CD4-positive, alpha-beta T cell treated with Interleukin-2 at 100 ng/mL for 4 hours (primary cell): Measurements from ENCODE around the gene TAF3.

ENCODE experiments used
- DNase-seq: peaks from one replicate; pipeline ENCODE4 v3.0.0-alpha.2; 2020; ENCODE audit warnings: low spot score

The TAF3 gene

DNA sequence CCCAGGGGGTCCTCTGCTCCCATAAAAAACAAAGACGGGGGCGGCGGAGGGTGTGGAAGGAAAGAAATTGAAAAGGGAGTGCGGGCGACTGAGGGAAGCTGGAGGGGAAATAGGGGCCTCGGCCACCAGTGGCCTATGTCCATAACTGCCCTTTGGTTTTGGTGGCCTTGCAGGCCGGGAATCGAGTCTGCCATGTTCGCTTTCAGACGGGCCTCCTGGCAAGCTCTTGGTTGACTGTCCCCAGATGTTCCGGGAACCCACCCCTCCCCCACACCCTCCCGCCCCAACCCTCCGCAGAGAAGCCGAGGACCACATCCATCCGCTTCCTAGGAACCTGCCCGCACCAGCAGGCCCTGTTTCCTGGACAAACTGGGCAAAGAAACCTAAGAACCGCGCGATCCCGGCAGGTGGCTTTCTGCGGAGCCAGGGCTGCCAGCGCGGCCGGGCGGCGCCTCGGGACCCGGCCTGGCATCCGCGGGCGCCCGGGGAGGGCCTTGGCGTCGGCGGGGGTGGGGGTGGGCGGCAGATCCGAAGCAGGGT lies 216.2 kb downstream of the TAF3 start:
- no peak for DNase-seq

DNA sequence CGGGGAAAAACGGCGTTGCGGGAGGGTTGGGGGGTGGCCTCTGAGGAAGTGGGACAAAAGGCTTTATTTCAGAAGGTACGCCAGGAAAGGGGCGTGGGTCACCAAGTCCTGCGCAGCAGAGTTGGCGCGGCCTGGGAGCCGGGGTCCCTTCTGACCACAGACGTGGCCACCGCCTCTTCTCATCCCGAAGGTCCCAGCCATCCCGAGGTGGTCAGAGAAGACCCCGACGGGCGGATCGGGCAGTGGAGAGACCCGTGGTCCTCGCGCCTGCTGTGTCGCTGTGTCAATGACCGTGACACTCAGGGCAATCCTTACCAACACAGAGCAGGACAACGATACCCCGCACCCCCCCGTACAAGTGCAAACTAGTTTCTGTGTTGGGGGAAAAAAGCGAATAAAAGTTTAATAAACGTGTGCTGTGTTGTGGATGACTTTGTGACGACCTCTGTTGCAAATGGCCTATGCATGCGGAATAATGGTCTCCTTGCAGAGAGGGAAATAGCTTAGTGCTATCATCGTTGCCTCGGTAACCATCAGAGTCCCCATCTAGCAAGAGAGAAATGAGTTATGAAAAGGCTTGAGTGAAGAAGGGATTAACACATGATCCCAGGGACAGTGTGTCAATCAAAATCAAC lies 216.8 kb downstream of the TAF3 start:
- DNase-seq = no peak

DNA sequence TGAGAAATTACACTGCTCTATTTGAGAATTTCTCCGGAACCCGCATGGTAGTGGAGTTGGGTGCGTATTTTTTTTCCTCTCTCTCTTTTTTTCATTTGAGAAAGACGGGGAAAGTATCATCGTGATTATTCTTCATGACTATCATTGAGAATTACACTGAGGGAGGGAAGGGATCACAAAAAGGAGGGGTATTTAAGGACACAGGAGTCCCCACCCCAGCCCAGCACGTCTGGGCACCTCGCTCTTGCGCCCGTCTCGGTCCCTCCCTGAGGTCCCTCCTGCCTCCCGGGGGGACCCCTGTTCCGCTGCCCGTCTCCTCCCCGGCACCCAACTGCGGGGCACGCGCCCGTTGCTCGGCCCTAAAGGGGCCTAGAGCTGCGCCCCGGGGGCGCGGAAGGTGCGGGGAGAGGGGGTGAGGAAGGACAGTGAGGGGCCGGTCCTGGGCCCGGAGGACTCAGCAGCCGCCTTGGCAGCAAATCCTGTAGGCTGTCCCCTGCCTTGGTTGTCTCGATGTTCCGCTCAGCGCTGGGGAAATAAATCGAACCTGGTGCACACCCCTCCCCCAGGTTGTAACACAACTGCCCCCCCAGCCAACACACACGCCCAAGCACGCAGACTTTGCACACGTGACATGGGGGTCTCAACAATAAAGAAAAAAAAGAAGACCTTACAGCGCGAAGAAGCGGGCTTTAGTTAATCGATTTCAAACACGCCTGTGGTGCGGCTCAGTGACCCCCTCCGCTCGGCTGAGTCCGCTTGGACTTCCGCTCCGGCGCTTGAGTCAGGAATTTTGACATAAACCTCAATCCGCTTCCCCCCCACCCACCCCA lies 217.6 kb downstream of the TAF3 start:
- no peak for DNase-seq

DNA sequence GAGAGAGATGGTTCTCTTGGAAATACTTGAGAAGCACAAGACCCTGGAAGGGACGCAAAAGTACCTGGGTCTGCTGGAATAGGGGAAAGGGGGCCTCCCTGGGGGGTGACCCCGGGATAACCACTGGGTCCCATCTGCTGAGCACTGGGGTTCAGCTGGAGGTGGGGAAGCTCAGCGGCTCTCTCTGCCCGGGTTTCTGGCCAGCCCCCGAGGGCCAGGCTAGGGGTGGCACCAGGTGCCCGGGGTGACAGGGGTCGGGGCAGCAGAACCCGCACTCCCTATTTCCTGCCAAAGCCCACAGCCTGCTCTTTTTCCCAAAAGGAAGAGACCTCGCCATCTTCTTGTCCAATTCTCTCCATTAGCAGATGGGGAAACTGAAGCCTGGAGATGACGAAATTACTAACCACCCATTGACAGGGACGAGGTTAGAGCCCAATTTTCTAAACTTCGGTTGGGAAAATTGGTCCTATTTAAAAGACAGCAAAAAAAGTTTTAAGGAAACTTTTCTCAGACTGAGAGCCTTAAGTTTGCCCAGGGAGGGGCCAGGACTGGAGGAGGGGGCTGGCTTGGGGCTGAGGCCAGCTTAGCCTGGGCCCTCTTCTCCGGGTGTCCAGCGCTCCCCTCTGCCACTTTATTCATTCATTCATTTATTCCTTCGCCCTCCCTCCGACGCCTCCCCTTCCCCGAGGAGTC lies 218.3 kb downstream of the TAF3 start:
- DNase-seq = no peak

DNA sequence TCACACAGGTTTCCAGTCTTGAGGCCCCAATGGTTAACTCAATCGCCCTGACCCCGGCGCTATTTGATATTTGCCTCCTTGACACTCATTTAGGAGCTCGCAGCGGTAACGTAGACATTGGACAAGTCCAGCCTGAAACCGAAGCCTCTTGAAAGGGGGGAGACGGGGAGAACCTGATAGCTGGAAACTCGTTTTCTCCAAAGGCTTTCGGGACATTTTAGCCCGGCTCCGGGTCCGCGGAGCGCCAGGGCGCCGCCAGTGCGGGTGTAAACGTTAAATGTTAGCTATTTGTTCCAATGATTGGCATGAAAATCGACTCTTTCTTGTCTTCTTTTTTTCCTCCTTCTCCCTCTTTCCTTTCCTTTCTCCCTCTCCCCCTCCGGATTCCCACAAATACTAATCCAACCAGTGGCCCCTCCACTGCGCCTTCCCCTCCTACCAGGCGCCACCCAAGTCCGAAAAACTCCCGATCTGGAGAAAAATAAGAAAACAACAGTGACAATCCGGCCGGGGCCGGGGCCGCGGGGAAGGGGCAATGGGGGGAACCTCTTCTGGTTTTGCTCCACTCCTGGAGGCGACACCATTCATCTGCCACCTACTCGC lies 219.0 kb downstream of the TAF3 start:
- DNase-seq = no peak

DNA sequence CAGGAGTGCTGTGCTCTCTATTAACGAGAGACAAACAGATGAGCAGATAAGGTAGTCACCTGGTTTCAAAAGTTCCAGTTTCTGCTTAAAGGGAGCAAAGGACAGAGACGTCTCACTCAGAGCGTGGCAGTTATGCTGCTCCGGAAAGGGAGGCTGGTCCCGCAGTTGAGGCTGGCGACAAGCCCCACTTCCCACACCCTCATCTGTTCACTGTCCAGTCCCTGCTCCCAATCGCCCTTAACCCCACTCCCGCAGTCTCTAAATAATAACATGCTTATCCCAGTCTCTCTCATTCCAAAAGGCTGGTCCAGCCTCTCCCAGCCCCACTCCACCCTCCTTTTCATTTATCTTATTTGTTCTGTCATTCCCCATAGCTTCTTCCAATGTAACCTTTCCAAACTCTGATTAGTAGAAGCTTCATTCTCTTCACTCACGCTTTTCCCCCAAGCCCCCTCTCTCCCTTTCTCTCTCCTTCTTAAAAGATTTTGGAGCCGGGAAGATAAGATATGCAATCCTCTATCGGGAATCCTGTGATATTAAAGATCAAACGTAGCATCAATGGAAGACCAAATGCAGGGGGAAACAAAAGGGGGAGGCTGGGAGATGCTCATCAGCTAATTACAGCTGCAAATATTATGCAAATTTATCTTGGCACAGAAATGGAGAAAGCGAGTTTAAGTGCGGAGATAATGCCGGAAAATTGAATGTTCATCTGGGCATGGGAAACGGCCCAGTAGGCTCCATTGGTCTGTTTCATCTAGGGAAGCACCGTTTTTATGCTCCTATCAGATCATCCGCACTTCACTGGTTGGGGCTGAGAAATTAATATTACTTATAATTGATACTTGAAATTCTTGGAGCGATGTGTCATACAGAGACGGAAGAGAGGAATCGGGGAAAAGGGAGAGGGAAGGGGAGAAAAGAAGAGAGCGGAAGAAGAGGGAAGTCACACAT lies 219.9 kb downstream of the TAF3 start:
- no peak for DNase-seq

DNA sequence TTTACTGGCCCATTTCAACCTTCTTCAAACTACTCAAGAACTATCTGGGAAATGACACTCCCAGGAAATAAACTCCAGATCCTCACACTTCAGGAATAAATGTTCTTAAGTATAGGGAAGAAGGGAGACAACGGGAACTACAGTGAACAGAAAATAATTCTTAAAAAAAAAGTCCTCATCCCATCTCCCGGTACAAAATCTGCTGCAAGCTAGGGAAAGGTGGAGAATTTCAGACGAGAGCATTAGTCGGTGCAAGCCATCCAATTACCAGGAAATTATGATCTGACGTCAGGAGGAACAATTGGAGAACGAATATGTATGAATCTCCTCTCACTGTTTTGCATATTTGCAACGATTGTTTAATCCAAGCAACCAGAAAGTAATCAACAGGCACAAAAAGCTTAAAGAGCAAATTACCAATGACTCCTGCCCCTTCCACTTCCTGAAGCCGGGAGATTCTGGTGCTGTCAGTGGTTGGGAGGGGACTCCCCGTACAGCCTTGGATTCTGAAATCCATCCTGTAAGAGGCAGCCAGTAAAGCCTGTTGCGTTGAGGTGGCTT lies 221.1 kb downstream of the TAF3 start:
- no peak for DNase-seq

DNA sequence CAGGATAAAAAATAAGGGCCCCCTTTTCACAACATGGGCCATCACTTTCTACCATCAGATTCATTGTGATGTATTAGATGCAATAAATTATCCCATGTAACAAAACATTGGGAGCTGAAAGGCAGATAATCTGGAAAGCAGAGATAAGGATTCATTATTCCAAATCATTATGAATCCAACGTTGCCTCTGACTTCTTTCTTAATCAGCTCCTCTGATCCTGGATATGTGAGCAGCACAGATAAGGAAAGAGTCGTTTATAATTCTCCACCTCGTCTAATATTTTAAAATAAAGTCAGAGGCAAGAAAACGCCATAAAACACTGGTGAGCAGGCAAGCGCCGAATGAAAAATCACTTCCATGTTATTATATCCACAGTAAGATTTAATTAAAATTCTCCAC lies 222.3 kb downstream of the TAF3 start:
- no peak for DNase-seq

DNA sequence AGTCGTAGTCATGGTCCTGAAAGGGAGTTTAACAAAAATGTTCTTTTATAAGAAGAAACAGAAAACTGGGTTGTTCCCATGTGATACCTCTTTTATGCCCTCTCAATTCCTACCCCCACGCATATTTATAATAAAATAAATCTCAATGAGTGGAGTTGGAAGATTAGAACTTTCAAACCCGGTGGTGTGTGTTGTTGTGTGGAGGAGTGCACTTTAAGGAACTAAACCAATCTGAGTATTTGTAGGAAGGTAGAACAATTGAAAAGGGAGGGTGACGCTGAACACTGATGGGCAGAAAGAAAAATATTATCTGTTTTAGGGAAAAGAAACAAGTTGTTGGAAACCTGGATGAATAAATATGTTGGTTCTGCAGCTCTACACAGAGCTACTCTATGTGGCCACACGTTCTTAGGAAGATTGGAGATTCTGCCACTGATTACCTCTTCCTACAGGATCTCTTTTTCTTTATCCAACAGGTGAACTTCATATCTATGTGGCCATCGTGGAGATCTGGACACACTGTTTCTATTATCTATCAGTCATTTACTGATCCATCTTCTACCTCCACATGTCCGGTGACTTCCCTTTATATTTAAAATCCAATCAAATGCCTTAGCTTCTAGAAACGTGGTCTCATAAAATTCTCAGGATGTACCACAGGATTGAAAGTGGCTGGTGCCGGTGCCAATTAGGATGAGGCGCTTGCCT lies 223.1 kb downstream of the TAF3 start:
- no peak for DNase-seq

DNA sequence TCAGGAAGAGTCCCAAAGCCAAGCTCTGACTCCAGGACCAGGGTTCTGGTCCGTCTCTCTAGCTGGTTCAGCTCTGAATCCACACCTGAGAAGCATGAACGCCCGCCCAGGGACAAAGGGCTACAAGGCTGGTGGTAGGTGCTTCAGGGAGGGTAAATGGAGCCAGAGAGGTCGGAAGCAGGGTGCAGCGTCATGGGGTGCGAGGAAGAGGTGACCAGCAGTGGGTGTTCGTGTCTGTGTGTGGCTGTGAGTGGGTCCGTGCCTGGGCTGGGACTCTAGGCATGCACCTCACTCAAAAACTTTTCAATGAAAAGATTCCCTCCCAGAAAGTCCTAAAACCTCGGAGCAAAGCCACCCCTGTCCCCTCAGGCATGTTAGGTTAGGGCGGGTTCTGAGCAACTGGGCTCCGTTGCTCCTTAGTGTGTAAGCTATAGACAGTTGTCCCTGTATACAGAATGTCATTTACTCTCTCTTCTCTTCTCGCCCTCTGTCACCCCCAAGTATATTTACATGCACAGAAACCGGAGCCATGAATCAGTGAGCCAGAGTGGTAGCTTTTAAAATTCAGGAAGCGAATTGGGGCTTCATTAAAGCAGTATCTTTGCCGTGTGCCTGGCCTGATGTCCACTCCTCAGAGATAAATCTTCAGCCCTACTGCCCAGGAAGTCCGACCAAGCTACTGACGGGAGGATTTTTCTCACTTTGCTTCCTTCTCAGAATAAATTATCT lies 223.9 kb downstream of the TAF3 start:
- DNase-seq = no peak

DNA sequence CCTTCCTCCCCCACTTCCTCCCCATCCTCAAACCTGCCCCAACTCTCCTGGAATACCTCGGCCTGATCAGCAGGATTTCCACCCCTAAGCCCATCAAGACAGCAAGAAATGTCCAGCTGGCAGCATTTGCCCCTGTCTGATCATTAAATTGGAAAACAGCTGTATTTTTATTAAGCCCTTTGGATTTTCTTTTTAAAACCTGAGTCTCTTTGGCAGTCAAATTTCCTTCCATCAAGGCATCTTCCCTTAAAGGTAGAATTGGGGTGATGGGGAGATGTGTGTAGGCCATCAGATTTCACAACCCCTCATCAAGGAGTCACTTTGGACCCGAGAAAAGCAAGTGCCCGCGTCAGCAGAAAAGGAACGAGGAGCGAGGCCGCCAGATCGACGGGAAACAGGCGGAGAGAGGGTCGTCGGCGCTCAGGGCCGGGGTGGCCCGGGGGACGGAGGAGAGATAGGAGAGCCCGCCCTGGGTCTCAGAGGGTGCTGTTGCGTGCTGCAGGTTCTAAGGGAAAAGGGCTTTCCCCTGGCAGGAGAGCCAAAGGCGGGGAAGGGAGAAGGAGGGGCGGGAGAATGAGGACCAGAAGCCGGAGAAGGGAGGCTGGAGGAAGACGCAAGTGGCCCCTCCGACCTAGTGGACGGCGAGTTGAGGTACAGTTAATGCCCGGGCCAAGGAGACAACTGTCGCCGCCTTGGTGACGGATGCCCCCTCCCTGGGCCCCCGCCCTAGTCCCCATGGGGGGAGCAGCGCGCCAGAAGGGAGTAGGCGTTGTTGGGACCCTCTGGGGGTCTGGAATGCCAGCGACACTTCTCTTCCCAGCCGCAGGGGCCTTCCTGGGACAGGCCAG lies 224.6 kb downstream of the TAF3 start:
- DNase-seq = no peak

DNA sequence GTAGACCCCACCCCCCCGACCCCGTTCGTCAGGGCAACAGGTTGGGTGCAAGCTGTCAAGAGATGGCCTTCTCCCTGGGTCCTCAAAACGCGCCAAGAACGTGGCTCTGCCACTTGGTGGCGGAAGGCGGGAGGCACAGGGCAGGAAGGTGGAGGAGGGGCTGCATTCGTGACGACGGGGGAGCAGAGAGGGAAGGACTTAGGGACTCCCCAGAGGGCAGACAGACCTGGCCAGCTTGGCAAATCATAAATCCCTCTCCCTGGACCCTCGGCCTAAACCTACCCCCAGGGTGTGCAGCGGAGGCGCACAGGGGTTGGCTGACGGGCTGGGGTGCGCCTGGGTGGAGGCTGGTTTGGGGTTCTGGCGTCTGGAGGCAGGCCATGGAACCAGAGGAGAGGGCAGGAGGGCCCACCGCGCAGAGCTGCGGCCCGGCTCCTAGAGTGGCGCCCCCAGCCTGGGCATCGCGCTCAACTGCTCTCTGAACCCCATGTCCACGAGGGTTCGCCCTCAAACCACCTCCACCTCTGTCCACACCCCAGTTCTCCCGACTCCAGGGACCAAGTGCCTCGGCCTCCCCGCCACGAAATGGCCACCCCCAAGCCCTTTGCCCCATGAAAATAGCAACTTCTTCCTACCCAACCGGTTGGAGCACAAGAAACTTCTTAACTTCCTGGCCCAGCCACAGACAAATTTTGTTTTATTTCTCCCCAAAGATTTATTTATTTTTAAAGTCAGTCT lies 225.4 kb downstream of the TAF3 start:
- DNase-seq = no peak

DNA sequence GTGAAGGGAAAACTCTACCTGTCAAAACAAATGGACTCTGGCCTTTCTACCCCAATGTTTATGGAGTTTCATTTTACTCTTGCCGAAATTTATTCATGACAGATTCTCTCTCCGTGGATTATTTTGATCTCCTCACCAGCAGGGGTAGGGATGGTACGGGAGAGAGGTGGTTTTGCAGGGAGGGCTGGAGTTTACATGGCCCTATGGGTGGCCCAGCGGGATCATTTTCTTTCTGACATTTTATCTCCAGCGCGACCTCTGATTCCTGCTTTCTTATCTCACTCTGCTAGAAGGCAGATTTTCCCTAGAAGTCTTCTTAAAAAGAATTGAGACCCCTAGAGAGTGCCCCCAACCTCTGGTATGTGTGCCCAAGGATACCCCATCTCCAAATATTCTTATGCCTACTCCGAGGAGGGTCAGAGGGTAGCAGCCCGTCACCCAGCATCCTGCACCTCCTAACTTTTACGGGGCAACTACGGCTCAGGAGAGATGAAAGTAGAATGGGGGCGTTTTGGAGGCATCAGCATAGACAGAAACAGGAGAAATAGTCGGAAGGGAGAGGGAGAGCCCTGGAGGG lies 226.1 kb downstream of the TAF3 start:
- no peak for DNase-seq

DNA sequence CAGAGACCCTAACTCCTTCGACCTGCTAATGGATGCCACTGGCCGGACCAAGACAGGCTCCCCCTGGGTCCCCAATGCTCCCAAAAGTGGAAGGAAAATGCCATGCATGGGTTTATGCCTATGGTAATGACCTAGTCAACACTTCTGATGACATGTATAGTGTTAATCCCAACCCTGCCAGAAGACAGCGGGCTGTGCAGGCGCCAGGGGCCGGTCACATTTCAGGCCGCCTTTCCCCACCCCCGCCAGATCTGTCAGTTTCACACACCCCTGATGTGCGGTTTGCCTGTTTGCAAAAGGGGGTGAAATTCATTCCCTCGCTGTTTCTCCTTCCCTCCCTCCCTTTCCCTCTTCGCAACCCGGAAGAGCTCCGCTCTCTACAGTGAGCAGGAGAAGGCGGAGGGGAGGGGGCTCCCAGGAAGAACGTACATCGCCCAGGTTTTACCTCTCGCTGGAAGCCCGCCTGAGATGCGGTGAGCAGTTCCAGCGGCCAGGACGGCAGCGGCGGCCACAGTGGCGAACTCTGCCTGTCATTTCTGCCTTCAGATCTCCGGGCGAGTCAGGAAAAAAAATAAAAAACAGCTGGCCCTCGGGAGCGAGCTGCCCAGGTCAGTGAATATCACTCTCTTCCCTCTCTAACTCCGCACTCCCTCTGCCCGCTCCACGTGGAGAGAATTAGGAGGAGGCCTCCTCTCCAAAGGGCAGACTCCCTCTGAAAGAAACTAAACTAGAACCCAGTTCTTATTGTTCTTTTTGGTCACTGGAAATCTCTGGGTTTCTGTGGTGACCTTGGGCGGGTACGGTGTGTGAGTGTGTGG lies 226.8 kb downstream of the TAF3 start:
- DNase-seq = no peak

DNA sequence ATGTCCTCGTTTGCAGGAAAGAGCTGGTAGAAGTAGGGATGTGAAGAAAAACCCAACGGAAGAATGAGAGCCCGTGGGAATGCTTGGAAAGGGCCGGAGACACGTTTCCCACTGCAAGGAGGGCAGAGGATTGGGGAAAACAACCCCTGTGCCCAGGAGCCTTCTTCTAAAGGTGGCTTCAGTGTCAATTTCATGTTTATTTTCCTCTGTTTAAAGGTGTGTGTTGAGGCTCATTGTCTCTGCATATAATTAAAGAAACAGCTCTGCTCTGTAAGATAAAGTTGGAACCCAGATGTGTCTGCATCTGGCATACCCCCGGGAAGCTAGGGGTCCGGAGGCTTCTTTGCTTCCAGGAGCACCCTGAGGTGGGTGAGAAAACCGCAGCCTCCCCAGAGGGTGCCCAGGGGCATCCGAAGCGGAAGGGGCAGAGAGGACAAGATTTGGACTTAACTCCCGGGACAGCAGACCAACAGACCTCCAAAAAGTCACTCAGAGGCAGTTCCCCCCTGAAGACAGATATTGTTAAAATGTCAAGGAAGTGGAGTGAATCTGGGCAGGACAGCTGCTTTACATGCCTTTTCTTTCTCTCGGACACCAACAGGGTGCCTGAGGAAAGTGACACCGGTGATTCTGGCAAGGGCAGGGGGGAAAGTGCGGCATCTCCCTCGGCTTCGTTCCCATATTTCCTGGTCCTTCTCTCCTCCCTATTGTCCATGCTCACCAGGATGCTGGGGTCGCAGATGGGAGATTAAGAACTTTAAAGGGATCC lies 227.6 kb downstream of the TAF3 start:
- no peak for DNase-seq
